Naive thymus-derived CD8-positive, alpha-beta T cell (primary cell): Measurements from ENCODE around the gene JAM2. TPM values are rescaled to one million over a fixed set of nuclear protein-coding genes. Genes with fewer than 3 reads are reported as not detected.
A peak's percentile ranks its signal among the peaks of the same experiment; 100 is the strongest.

Experiments used
- ATAC-seq, 2 donors: fragments of 150-1000 bp; cut with Tn5 transposase in 1 of 2; sonication (Bioruptor Pico), chemical (Tn5 transposase) in 1 of 2; 1 replicate in 1 of 2; 2 replicates in 1 of 2; pipeline ENCODE4 v1.10.0; 2021; ENCODE audit warnings: mild to moderate bottlenecking in 2 of 2, moderate library complexity in 2 of 2
- POLR2A ChIA-PET: fragments of 350-600 bp; sonication (Branson Sonifier 250); formaldehyde crosslinking; loops from one replicate; lab custom pipeline; 2021; ENCODE audit warnings: antibody characterized with exemption; lab: Charles Lee
- DNase-seq, 10 donors: peaks; one replicate each; pipeline versions ENCODE4 v3.0.0 to v3.0.0-alpha.2; 2020 to 2022
- H3K27ac Mint-ChIP-seq, 10 donors: one replicate each; pipeline ENCODE4 v1.8.0; 2020 to 2022; ENCODE audit warnings: mild to moderate bottlenecking in 10 of 10, mixed read lengths in 10 of 10, moderate library complexity in 4 of 10, inconsistent platforms in 1 of 10
- H3K27me3 Mint-ChIP-seq, 5 donors: one replicate each; pipeline ENCODE4 v1.8.0; 2021 to 2022; ENCODE audit warnings: mixed read lengths in 5 of 5
- H3K36me3 Mint-ChIP-seq, 3 donors: one replicate each; pipeline ENCODE4 v1.8.0; 2020 to 2022; ENCODE audit warnings: mixed read lengths in 3 of 3, mild to moderate bottlenecking in 2 of 3, inconsistent platforms in 1 of 3
- H3K4me1 Mint-ChIP-seq, 4 donors: one replicate each; pipeline ENCODE4 v1.8.0; 2021 to 2022; ENCODE audit warnings: mixed read lengths in 4 of 4
- H3K4me3 Mint-ChIP-seq, 10 donors: one replicate each; pipeline ENCODE4 v1.8.0; 2020 to 2022; ENCODE audit warnings: mild to moderate bottlenecking in 10 of 10, mixed read lengths in 10 of 10, moderate library complexity in 6 of 10, inconsistent platforms in 1 of 10
- H3K9me3 Mint-ChIP-seq, 9 donors: one replicate each; pipeline ENCODE4 v1.8.0; 2020 to 2022; ENCODE audit warnings: mixed read lengths in 9 of 9, mild to moderate bottlenecking in 3 of 9, inconsistent platforms in 1 of 9, moderate library complexity in 1 of 9
- polyA plus RNA-seq, 3 donors: library from polyadenylated mRNA; unstranded; fragments of 300-500 nt; fragmentation: Illumina TruSeq; gene quantifications; one replicate each; pipeline ENCODE4 v1.2.3, GENCODE V29; 2021
- total RNA-seq, 8 experiments: library from RNA in 2 of 8; stranded (reverse) in 2 of 8; gene quantifications; one replicate each; pipeline ENCODE4 v1.2.3 and lab custom pipeline; 2021 to 2026

JAM2 gene
- total and polyA plus RNA-seq, 5 experiments from 2014 or later: 0.05 to 0.23 (median 0.20) TPM; not detected in 1

- peak; percentile 93 to 99 (median 98) for DNase-seq
- ATAC-seq: peak; percentile 88 to 92
- Mint-ChIP-seq H3K4me3 (peak within 1 kb of the TSS; percentile 96 to 100 (median 100)), H3K27ac (peak within 1 kb of the TSS; percentile 98 to 100 (median 100)), H3K4me1 (peaks cover 17 to 72% (median 66%) of the 10 kb centered on the region in 4 donors), H3K9me3 (no peaks in the 10 kb centered on the region), H3K36me3 (peaks cover 0 to 27% (median 0%) of the 10 kb centered on the region in 3 donors), H3K27me3 (peaks cover 0 to 1% (median 0%) of the 10 kb centered on the region in 5 donors)
- POLR2A ChIA-PET: interaction anchor here (0.6 to 2.6 kb wide), 6 partner anchors 8 to 173 kb away, joined by 4 to 38 read pairs (median 4); partner anchors contain the start of genes JAM2 and MRPL39
Measured at GRCh38 chr21:25734904-25735645, 96.0 kb downstream of the JAM2 start, which contains the start of the genes ATP5PF and GABPA. Gene ATP5PF (minus strand): TSS chr21:25734904. CDS start chr21:25729794, 5,110 bp downstream. Gene GABPA (plus strand): TSS chr21:25734972. CDS start chr21:25741599, 6,627 bp downstream.

- peak in 1 of 2 donors; percentile 2 for ATAC-seq
Measured at GRCh38 chr21:25735646-25736597, 96.9 kb downstream of the JAM2 start.

GRCh38 chr21:25737421-25737820, 98.4 kb downstream of the JAM2 start:
- H3K27me3 Mint-ChIP-seq: peaks cover 0 to 1% (median 0%) of the 10 kb centered on the region in 5 donors
- DNase-seq (no peak), ATAC-seq (no peak)
- peaks cover 0 to 27% (median 6%) of the 10 kb centered on the region in 3 donors for H3K36me3 Mint-ChIP-seq
- peak overlapping the region in 5 of 10 donors; percentile 28 to 100 (median 49) for H3K27ac Mint-ChIP-seq
- H3K9me3 Mint-ChIP-seq: no peaks in the 10 kb centered on the region
- peak overlapping the region in 6 of 10 donors; percentile 36 to 99 (median 98) for H3K4me3 Mint-ChIP-seq
- peaks cover 20 to 73% (median 66%) of the 10 kb centered on the region in 4 donors for H3K4me1 Mint-ChIP-seq
- POLR2A ChIA-PET: no interaction called here

More at GRCh38 chr21:25735646-25736597, 96.9 kb downstream of the JAM2 start:
- Mint-ChIP-seq H3K4me3 (peak overlapping the region; percentile 96 to 100 (median 99)), H3K4me1 (peaks cover 17 to 73% (median 64%) of the 10 kb centered on the region in 4 donors), H3K27ac (peak overlapping the region; percentile 94 to 100 (median 98)), H3K9me3 (no peaks in the 10 kb centered on the region), H3K27me3 (peaks cover 0 to 1% (median 0%) of the 10 kb centered on the region in 5 donors), H3K36me3 (peaks cover 0 to 25% (median 0%) of the 10 kb centered on the region in 3 donors)
- POLR2A ChIA-PET: interaction anchor here (1.1 to 2.6 kb wide), 5 partner anchors 8 to 129 kb away, joined by 3 to 38 read pairs (median 5); partner anchors contain the start of genes JAM2 and MRPL39
- peak in 6 of 10 donors; percentile 21 to 85 (median 50) for DNase-seq

- no peaks in the 10 kb centered on the region for H3K9me3 Mint-ChIP-seq
- POLR2A ChIA-PET: interaction anchor here (0.6 to 1.2 kb wide), 3 partner anchors 8 to 181 kb away, joined by 3 to 5 read pairs (median 4); partner anchors contain the start of genes ATP5PF and GABPA
- ATAC-seq: no peak
- no peaks in the 10 kb centered on the region for H3K27me3 Mint-ChIP-seq
- H3K4me3 Mint-ChIP-seq: no peak overlapping the region
- no peak overlapping the region for H3K27ac Mint-ChIP-seq
- DNase-seq: no peak
- H3K4me1 Mint-ChIP-seq: peaks cover 5 to 40% (median 37%) of the 10 kb centered on the region in 4 donors
- H3K36me3 Mint-ChIP-seq: peaks cover 3 to 61% (median 10%) of the 10 kb centered on the region in 3 donors
Measured at GRCh38 chr21:25742900-25743299, 103.8 kb downstream of the JAM2 start.

- POLR2A ChIA-PET: no interaction called here
- Mint-ChIP-seq H3K9me3 (no peaks in the 10 kb centered on the region), H3K27me3 (no peaks in the 10 kb centered on the region), H3K4me3 (no peak overlapping the region), H3K27ac (no peak overlapping the region), H3K4me1 (peaks cover 2 to 29% (median 26%) of the 10 kb centered on the region in 4 donors), H3K36me3 (peaks cover 3 to 60% (median 14%) of the 10 kb centered on the region in 3 donors)
- DNase-seq (no peak), ATAC-seq (no peak)
Measured at GRCh38 chr21:25744854-25745253, 105.8 kb downstream of the JAM2 start.

- Mint-ChIP-seq H3K4me1 (peaks cover 5 to 27% (median 14%) of the 10 kb centered on the region in 4 donors), H3K27ac (peak overlapping the region; percentile 48 to 94 (median 90)), H3K36me3 (peaks cover 11 to 72% (median 20%) of the 10 kb centered on the region in 3 donors), H3K27me3 (no peaks in the 10 kb centered on the region), H3K9me3 (no peaks in the 10 kb centered on the region), H3K4me3 (peak overlapping the region in 7 of 10 donors; percentile 31 to 77 (median 54))
- peak; percentile 56 to 68 for ATAC-seq
- peak in 3 of 10 donors; percentile 4 to 17 (median 14) for DNase-seq
- POLR2A ChIA-PET: interaction anchor here (2.8 kb wide), 1 partner anchor 15 kb away, joined by 9 read pairs; the partner anchor contains the start of genes ATP5PF and GABPA
Measured at GRCh38 chr21:25750085-25750484, 111.0 kb downstream of the JAM2 start.

GRCh38 chr21:25752416-25752815, 113.4 kb downstream of the JAM2 start:
- DNase-seq (no peak), ATAC-seq (no peak)
- H3K36me3 Mint-ChIP-seq: peaks cover 11 to 76% (median 28%) of the 10 kb centered on the region in 3 donors
- no peaks in the 10 kb centered on the region for H3K9me3 Mint-ChIP-seq
- POLR2A ChIA-PET: no interaction called here
- no peaks in the 10 kb centered on the region for H3K27me3 Mint-ChIP-seq
- H3K4me3 Mint-ChIP-seq: no peak overlapping the region
- peaks cover 17 to 43% (median 28%) of the 10 kb centered on the region in 4 donors for H3K4me1 Mint-ChIP-seq
- H3K27ac Mint-ChIP-seq: peak overlapping the region in 1 of 10 donors; percentile 27

GRCh38 chr21:25756190-25756932, 117.3 kb downstream of the JAM2 start:
- Mint-ChIP-seq H3K4me3 (no peak overlapping the region), H3K36me3 (peaks cover 11 to 88% (median 38%) of the 10 kb centered on the region in 3 donors), H3K4me1 (peaks cover 14 to 27% (median 15%) of the 10 kb centered on the region in 4 donors), H3K27ac (peak overlapping the region in 1 of 10 donors; percentile 75), H3K27me3 (no peaks in the 10 kb centered on the region), H3K9me3 (no peaks in the 10 kb centered on the region)
- POLR2A ChIA-PET: interaction anchor here (0.6 kb wide), 1 partner anchor 26 kb away, joined by 4 read pairs; no protein-coding TSS in a partner anchor
- ATAC-seq: no peak
- no peak for DNase-seq

- peaks cover 14 to 25% (median 15%) of the 10 kb centered on the region in 4 donors for H3K4me1 Mint-ChIP-seq
- peak overlapping the region in 2 of 10 donors; percentile 29 to 31 for H3K27ac Mint-ChIP-seq
- peaks cover 8 to 89% (median 33%) of the 10 kb centered on the region in 3 donors for H3K36me3 Mint-ChIP-seq
- no peaks in the 10 kb centered on the region for H3K27me3 Mint-ChIP-seq
- POLR2A ChIA-PET: no interaction called here
- no peaks in the 10 kb centered on the region for H3K9me3 Mint-ChIP-seq
- no peak overlapping the region for H3K4me3 Mint-ChIP-seq
- DNase-seq: no peak
- no peak for ATAC-seq
Measured at GRCh38 chr21:25757531-25757930, 118.5 kb downstream of the JAM2 start.

GRCh38 chr21:25759573-25759972, 120.5 kb downstream of the JAM2 start:
- no peak for DNase-seq
- peaks cover 12 to 17% (median 14%) of the 10 kb centered on the region in 4 donors for H3K4me1 Mint-ChIP-seq
- H3K9me3 Mint-ChIP-seq: no peaks in the 10 kb centered on the region
- H3K36me3 Mint-ChIP-seq: peaks cover 0 to 91% (median 30%) of the 10 kb centered on the region in 3 donors
- no peak overlapping the region for H3K4me3 Mint-ChIP-seq
- H3K27me3 Mint-ChIP-seq: no peaks in the 10 kb centered on the region
- POLR2A ChIA-PET: no interaction called here
- no peak for ATAC-seq
- H3K27ac Mint-ChIP-seq: peak overlapping the region in 1 of 10 donors; percentile 6

GRCh38 chr21:25760061-25760460, 121.0 kb downstream of the JAM2 start:
- ATAC-seq: no peak
- POLR2A ChIA-PET: no interaction called here
- peaks cover under 1 to 89% (median 32%) of the 10 kb centered on the region in 3 donors for H3K36me3 Mint-ChIP-seq
- H3K27me3 Mint-ChIP-seq: no peaks in the 10 kb centered on the region
- H3K27ac Mint-ChIP-seq: peak overlapping the region in 1 of 10 donors; percentile 61
- H3K9me3 Mint-ChIP-seq: no peaks in the 10 kb centered on the region
- H3K4me3 Mint-ChIP-seq: no peak overlapping the region
- peaks cover 12 to 16% (median 14%) of the 10 kb centered on the region in 4 donors for H3K4me1 Mint-ChIP-seq
- DNase-seq: no peak
